ENCODE results near the gene LRRC2. TPM values are rescaled to one million over a fixed set of nuclear protein-coding genes. Genes with fewer than 3 reads are reported as not detected.

The LRRC2 gene
- total and polyA plus RNA-seq, 9 of the 15 experiments (the other 6 are each of a cell fraction or from before 2014, with no cell fraction given): 0.01 to 0.04 (median 0.03) TPM; not detected in 5

- TF ChIP-seq SAFB2 (IDR thresholded peaks at IDR 0.05; ENCODE audit: borderline replicate concordance, low read depth, low read length, severe bottlenecking) (no peak), ETV1 (tag; conservative IDR thresholded peaks at IDR 0.05; ENCODE audit: low read depth) (peak; percentile 59), SOX6 (IDR thresholded peaks at IDR 0.05) (peak; percentile 91), ESRRA (IDR thresholded peaks at IDR 0.05; ENCODE audit: borderline replicate concordance, low read depth) (peak; percentile 63), EP400 (IDR thresholded peaks at IDR 0.05) (peak; percentile 90), ZNF668 (CRISPR knock-in tag; IDR thresholded peaks at IDR 0.05) (peak; percentile 3; the same call in 1 of the 2 replicates), KDM4B (IDR thresholded peaks at IDR 0.05; ENCODE audit: borderline replicate concordance in 2 of 2, low read depth in 1 of 2) (no peak), CREB5 (CRISPR knock-in tag; IDR thresholded peaks at IDR 0.05) (no peak), CBX8 (IDR thresholded peaks at IDR 0.05; ENCODE audit: borderline replicate concordance, extremely low read depth, low read depth, low read length, poor library complexity, severe bottlenecking) (no peak), SMARCE1 (IDR thresholded peaks at IDR 0.05) (peak; percentile 95), C11orf30 (IDR thresholded peaks at IDR 0.05; ENCODE audit: low read depth) (no peak), BRD9 (IDR thresholded peaks at IDR 0.05; ENCODE audit: low read depth, partially characterized antibody) (peak; percentile 87), MYNN (IDR thresholded peaks at IDR 0.05) (peak; percentile 72), MYNN (CRISPR knock-in tag; IDR thresholded peaks at IDR 0.05) (no peak), MEF2D (tag; conservative IDR thresholded peaks at IDR 0.05; ENCODE audit: low read depth) (0 out of 2 replicates have a peak, but pooled peaks have one; percentile 21), TARDBP (IDR thresholded peaks at IDR 0.05) (0 out of 2 replicates have a peak, but pooled peaks have one; percentile 36), TCF15 (CRISPR knock-in tag; IDR thresholded peaks at IDR 0.05) (0 out of 2 replicates have a peak, but pooled peaks have one; percentile 69), CBFA2T3 (IDR thresholded peaks at IDR 0.05) (peak; percentile 97), CCNT2 (IDR thresholded peaks at IDR 0.05; ENCODE audit: borderline replicate concordance, extremely low read depth, insufficient read length, low read depth, low read length) (no peak), ZNF124 (CRISPR knock-in tag; IDR thresholded peaks at IDR 0.05) (no peak), FOXK2 (conservative IDR thresholded peaks at IDR 0.05 in 1 of 2, IDR thresholded peaks at IDR 0.05 in 1 of 2; ENCODE audit: low read depth in 2 of 2) (peak; percentile 40 to 75), ZC3H11A (IDR thresholded peaks at IDR 0.05; ENCODE audit: low read depth, low read length) (no peak), MAFK (IDR thresholded peaks at IDR 0.05; ENCODE audit: low read length) (no peak), KDM5B (IDR thresholded peaks at IDR 0.05; ENCODE audit: insufficient replicate concordance, low read depth, low read length) (no peak), MEIS2 (IDR thresholded peaks at IDR 0.05; ENCODE audit: partially characterized antibody) (peak; percentile 29), UBTF (IDR thresholded peaks at IDR 0.05; ENCODE audit: borderline replicate concordance in 1 of 2, low read depth in 2 of 2, low read length in 2 of 2) (peak in 1 of 2 experiments; percentile 23; a peak in 1 of 4 replicates), XRCC5 (IDR thresholded peaks at IDR 0.05; ENCODE audit: low read depth, low read length) (0 out of 2 replicates have a peak, but pooled peaks have one; percentile 21)
Observed at GRCh38 chr3:46549408-46549904, 16.6 kb downstream of the LRRC2 start (continued).
